Endothelial cell of hepatic sinusoid (primary cell): ENCODE measurements around the gene TLX1.
"Not testable (repeated sequence)": the region's sequence is repeated elsewhere in the genome, so short reads cannot be mapped to it uniquely, and the experiment has no call there.

Source experiments
- in situ Hi-C: cut with HindIII; loops from 2 replicates; pipeline ENCODE4 v1.10.0; 2017; ENCODE audit warnings: low sequenced_read_pairs

The TLX1 gene

GRCh38 chr10:101146392-101147251 lies 15.5 kb downstream of the TLX1 start:
- in situ Hi-C loops: loop anchor here (5.0 kb wide), 1 partner anchor 44 kb away; no protein-coding TSS in a partner anchor

- in situ Hi-C loops: no loop called here
Observed at GRCh38 chr10:101151395-101151794, 20.3 kb downstream of the TLX1 start.

- in situ Hi-C loops: no loop called here
Observed at GRCh38 chr10:101152316-101152715, 21.2 kb downstream of the TLX1 start.

- in situ Hi-C loops: not testable (repeated sequence)
Observed at GRCh38 chr10:101154506-101154905, 23.4 kb downstream of the TLX1 start.

GRCh38 chr10:101155896-101156295 lies 24.8 kb downstream of the TLX1 start:
- in situ Hi-C loops: no loop called here

GRCh38 chr10:101157756-101158458 lies 26.8 kb downstream of the TLX1 start:
- in situ Hi-C loops: no loop called here

GRCh38 chr10:101158459-101159058 lies 27.5 kb downstream of the TLX1 start:
- in situ Hi-C loops: no loop called here

- in situ Hi-C loops: loop anchor here (5.0 kb wide), 1 partner anchor 89 kb away; no protein-coding TSS in a partner anchor
Observed at GRCh38 chr10:101161494-101162299, 30.6 kb downstream of the TLX1 start.

- in situ Hi-C loops: loop anchor here (5.0 kb wide), 1 partner anchor 90 kb away; no protein-coding TSS in a partner anchor
Observed at GRCh38 chr10:101162677-101163076, 31.6 kb downstream of the TLX1 start.

- in situ Hi-C loops: loop anchor here (5.0 kb wide), 1 partner anchor 92 kb away; no protein-coding TSS in a partner anchor
Observed at GRCh38 chr10:101164020-101164419, 32.9 kb downstream of the TLX1 start.

- in situ Hi-C loops: no loop called here
Observed at GRCh38 chr10:101165736-101166135, 34.6 kb downstream of the TLX1 start.

- in situ Hi-C loops: no loop called here
Observed at GRCh38 chr10:101166430-101166829, 35.3 kb downstream of the TLX1 start.

GRCh38 chr10:101172741-101173140 lies 41.6 kb downstream of the TLX1 start:
- in situ Hi-C loops: no loop called here

GRCh38 chr10:101174319-101174718 lies 43.2 kb downstream of the TLX1 start:
- in situ Hi-C loops: no loop called here

GRCh38 chr10:101176577-101176976 lies 45.5 kb downstream of the TLX1 start:
- in situ Hi-C loops: no loop called here

- in situ Hi-C loops: no loop called here
Observed at GRCh38 chr10:101182936-101183335, 51.8 kb downstream of the TLX1 start.

GRCh38 chr10:101183458-101184183 lies 52.5 kb downstream of the TLX1 start:
- in situ Hi-C loops: no loop called here
